ENCODE measurements around the gene IL36A.

Gene IL36A

GRCh38 chr2:113053666-113054065 lies 48.4 kb downstream of the IL36A start:
- DNase-seq, result no peak

DNA sequence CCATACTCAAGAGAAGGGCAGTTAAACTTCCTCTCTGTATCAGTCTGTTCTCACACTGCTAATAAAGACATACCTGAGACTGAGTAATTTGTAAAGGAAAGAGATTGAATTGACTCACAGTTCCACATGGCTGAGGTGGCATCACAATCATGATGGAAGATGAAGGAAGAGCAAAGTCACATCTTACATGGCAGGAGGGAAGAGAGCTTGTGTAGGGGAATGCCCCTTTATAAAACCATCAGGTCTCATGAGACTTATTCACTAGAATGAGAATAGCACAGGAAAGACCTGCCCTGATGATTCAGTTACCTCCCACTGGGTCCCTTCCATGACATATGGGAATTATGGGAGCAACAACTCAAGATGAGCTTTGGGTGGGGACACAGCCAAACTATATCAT lies 48.8 kb downstream of the IL36A start:
- no peak for DNase-seq

DNA sequence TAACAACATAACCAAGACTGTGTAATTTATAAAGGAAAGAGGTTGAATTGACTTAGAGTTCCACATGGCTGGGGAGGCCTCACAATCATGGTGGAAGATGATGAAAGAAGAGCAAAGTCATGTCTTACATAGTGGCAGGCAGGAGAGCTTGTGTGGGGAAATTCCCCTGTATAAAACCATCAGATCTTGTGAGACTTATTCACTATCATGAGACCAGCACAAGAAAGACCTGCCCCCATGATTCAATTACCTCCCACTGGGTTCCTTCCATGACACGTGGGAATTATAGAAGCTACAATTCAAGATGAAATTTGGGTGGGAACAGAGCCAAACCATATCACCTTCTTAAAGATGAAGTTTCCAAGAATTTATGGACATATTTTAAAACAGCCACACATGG lies 51.3 kb downstream of the IL36A start:
- no peak for DNase-seq

GRCh38 chr2:113057117-113057516 lies 51.9 kb downstream of the IL36A start:
- DNase-seq, result no peak
